ENCODE results near the gene IGFBP4. TPM values are rescaled to one million over a fixed set of nuclear protein-coding genes. Genes with fewer than 3 reads are reported as not detected.
A peak's percentile ranks its signal among the peaks of the same experiment; 100 is the strongest.

Gene IGFBP4
- total RNA-seq, 1 donor from 2014 or later, result 176 TPM

GRCh38 chr17:40451420-40451819 lies 8.2 kb downstream of the IGFBP4 start:
- DNase-seq, result peak; percentile 93
- ATAC-seq, result peak; percentile 77
- intact Hi-C loops (cut with micrococcal nuclease), result no loop called here

- peak; percentile 53 for DNase-seq
- intact Hi-C loops (cut with micrococcal nuclease), result no loop called here
- ATAC-seq, result peak; percentile 64
These were observed 9.1 kb downstream of the IGFBP4 start for GRCh38 chr17:40452216-40452787.

DNA sequence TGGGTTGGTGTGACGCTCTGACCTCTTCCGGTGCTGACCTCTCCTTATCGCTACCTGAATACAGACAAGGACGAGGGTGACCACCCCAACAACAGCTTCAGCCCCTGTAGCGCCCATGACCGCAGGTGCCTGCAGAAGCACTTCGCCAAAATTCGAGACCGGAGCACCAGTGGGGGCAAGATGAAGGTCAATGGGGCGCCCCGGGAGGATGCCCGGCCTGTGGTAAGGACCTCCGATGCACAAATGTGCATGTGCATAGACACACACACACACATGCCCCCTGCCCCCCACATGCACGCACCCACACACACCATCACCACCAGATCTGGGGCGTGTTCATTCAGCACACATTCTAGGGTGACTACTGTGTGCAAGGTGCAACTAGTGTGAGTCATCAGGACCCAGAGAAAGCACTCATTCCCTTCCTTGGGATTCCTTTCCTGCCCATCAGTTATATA lies 9.7 kb downstream of the IGFBP4 start:
- intact Hi-C loops (cut with micrococcal nuclease), result no loop called here
- no peak for DNase-seq
- no peak for ATAC-seq

GRCh38 chr17:40453881-40454612 lies 10.8 kb downstream of the IGFBP4 start:
- no peak for ATAC-seq

DNA sequence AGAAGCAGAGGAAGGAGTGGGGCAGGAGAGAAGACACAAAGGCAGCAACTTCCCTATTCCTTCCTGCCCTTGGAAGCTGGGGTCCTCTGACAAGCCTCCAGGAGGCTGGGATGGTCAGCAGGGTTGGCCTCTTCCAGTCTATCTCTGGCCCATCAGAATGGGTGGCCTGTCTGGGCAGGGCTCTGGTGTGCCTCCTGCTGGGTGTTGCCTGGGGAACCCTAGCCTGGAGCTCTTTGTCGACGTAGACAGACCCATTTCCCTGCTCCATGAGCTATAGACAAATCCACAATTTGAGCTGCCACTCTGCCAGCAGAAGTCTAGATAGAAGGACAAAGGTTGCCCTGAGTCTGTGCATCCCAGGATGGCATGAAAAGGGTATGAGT lies 11.4 kb downstream of the IGFBP4 start:
- ATAC-seq, result no peak
- intact Hi-C loops (cut with micrococcal nuclease), result no loop called here
- no peak for DNase-seq

More at GRCh38 chr17:40453881-40454612, 10.8 kb downstream of the IGFBP4 start:
- intact Hi-C loops (cut with micrococcal nuclease), result no loop called here
- no peak for DNase-seq

DNA sequence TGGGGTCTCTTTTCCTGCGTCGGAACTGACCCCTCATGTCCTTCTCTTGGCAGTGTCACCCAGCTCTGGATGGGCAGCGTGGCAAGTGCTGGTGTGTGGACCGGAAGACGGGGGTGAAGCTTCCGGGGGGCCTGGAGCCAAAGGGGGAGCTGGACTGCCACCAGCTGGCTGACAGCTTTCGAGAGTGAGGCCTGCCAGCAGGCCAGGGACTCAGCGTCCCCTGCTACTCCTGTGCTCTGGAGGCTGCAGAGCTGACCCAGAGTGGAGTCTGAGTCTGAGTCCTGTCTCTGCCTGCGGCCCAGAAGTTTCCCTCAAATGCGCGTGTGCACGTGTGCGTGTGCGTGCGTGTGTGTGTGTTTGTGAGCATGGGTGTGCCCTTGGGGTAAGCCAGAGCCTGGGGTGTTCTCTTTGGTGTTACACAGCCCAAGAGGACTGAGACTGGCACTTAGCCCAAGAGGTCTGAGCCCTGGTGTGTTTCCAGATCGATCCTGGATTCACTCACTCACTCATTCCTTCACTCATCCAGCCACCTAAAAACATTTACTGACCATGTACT lies 13.2 kb downstream of the IGFBP4 start:
- intact Hi-C loops (cut with micrococcal nuclease), result no loop called here
- ATAC-seq (peak; percentile 27), DNase-seq (peak; percentile 71)

- no peak for ATAC-seq
- no peak for DNase-seq
- intact Hi-C loops (cut with micrococcal nuclease), result no loop called here
These were observed 14.1 kb downstream of the IGFBP4 start for GRCh38 chr17:40457369-40457768.

DNA sequence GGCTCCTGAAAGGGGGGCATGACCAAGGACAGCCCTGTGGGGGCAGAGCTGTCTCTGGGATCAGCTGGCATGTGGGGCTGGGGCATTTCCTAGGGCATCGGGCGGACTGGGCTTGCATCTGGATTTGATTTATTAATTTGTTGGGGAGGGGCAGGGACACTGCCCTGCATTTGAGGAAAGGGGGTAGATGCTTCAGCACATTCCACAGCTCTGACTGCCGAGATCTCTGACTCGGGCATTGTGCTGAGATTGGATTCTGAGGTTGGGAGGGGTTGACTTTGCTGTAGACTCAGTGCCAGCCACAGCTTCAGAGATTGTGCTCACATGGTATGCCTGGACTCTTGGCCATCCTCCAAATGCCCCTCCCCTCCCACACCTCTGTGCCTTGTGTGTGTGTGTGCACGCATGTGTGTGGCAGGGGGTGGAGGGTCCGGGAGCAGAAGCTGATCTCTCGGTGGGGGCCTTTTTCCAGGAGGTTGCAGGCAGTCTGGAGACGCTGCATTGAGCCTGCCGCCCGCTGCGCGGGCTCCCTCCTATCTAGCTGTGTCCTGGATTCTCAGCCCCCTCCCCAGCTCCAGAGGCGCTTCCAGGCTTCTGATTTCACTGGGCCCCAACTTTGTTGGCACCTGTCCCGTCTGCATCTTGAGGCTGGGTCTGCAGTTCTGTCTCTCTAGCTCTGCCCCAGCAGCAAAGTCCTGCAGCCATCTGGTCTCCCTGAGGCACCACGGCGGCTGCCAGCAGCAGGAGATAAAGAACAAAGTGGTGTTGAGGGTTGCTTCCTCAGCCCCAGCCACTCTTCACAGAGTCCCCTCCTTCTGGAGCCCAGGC lies 14.9 kb downstream of the IGFBP4 start:
- ATAC-seq (peak; percentile 44), DNase-seq (peak; percentile 74)
- intact Hi-C loops (cut with micrococcal nuclease), result no loop called here

DNA sequence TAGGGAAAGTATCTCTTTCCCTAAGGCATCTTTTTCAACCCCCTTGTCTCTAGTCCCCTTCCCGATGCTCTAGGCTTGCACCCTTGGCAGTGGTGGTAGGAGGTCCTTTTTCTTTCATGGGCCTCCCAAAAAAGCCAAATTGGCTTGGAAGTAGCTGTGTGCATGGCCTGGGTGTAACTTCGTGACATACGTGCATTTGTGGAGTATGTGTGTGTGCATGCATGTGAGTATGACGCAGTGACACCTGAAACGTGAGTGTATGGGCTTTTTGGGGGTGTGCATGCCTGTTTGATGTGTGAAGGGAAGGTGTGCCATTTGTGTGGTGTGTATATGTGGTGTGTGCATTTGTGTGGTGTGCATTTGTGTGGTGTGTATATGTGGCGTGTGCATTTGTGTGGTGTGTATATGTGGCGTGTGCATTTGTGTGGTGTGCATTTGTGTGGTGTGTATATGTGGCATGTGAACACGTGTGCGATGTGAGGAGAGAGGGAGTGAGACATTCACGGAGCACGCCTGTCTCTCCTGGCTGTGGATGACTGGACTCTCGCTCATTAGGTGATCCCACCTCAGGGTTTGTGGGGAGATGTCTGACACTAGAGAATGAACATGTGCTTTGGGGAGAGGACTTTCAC lies 15.7 kb downstream of the IGFBP4 start:
- intact Hi-C loops (cut with micrococcal nuclease), result no loop called here
- ATAC-seq, result no peak

GRCh38 chr17:40459636-40460603 lies 16.7 kb downstream of the IGFBP4 start:
- intact Hi-C loops (cut with micrococcal nuclease), result no loop called here
- DNase-seq (no peak), ATAC-seq (no peak)

More for the DNA sequence above, 15.7 kb downstream of the IGFBP4 start:
- no peak for DNase-seq

GRCh38 chr17:40460604-40460967 lies 17.3 kb downstream of the IGFBP4 start:
- intact Hi-C loops (cut with micrococcal nuclease), result no loop called here
- DNase-seq, result no peak
- ATAC-seq, result no peak

DNA sequence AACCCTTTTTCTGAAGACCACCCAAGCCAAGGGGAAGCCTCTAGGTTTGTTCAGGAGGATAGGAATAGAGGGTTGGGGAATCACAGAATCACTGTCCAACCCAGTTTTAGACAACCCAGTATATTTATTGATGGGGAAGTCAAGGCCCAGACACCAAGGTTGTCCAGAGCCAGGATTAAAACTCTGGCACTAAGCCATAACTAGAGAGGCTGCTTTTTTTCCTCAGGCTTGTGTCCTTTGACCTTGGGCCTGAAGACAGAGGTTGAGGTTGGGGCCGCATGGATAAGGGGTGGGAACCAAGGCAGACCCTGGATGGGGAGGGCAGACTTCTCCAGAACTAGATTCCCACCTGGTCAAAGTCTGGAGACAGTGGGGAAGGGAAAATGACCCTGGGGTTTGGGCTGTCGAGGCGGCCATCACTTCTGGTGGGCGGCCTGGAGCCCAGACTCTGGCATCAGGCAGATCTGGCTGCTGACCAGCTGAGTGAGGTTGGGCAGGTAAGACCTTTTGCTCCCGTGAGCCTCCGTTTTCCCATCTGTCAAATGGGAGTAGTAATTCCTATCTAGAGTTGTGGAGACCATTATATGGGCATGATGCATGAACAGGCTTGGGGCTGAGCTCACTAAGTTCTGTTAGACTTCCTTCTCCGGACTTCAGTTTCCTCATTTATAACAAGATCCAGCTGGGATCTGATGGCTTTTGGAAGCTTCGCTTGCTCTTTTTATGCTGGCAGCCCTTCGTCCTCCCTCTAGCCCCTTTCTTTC lies 17.9 kb downstream of the IGFBP4 start:
- DNase-seq (no peak), ATAC-seq (peak; percentile 19)
- intact Hi-C loops (cut with micrococcal nuclease), result no loop called here

GRCh38 chr17:40461732-40462342 lies 18.6 kb downstream of the IGFBP4 start:
- DNase-seq, result no peak
- intact Hi-C loops (cut with micrococcal nuclease), result no loop called here
- peak; percentile 7 for ATAC-seq

DNA sequence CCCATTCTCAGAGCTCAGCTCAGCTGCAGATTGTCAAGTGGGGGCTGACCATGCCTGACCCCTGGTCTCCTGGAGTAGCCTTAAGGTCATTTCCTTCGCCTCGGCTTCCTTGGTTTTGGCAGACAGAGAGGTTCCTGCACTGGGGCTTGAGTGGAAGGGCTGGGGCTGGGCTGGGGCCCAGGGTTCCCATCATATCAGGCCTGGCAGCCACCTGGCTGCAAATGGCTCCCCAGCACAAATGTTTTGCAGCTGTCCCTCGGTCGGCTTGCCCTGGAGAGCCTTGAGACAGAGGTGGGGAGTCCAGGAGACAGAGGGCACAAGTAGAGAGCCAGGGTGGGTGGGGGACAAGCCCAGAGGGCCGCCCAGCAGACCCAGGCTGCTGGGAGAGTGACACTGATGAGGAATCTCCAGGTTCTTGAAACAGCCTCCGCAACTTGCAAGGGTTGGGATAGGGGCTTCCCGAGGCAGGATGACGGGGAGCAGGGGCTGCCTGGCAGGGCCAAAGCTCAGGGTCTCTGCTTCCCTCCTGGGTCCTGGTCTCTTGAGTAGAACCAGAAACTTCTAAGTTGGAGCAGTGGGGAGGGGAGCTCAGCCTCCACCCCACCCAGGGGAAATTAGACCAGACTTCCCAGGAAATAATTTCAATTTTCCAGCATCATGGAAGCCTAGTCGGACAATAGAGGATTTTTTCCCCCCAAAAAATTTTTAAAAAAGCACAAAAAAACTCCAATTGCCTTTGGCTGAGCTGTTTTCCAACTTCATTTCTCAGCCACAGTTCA lies 19.3 kb downstream of the IGFBP4 start:
- peak; percentile 37 for ATAC-seq
- intact Hi-C loops (cut with micrococcal nuclease), result no loop called here
- peak; percentile 62 for DNase-seq

DNA sequence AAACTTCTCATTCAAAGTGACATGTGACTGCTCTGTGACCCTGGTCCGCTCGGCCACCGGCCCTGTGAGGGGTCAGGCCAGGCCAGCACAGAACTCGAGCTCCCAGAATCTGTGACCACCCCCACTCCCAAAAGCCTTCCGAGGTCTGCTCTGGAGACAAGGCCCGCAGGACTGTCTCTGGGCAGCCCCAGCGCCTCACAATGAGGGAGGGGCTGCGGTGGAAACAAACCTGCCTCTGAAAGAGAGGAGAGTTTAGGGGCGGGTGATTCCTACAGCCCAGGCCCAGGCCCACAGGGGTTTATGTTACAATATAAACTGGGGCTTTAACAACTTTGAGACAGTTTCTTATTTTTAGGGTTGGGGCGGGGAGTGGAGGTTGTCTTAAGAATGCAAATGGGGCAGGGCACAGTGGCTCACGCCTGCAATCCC lies 19.9 kb downstream of the IGFBP4 start:
- ATAC-seq, result peak; percentile 11
- DNase-seq, result no peak
- intact Hi-C loops (cut with micrococcal nuclease), result no loop called here

DNA sequence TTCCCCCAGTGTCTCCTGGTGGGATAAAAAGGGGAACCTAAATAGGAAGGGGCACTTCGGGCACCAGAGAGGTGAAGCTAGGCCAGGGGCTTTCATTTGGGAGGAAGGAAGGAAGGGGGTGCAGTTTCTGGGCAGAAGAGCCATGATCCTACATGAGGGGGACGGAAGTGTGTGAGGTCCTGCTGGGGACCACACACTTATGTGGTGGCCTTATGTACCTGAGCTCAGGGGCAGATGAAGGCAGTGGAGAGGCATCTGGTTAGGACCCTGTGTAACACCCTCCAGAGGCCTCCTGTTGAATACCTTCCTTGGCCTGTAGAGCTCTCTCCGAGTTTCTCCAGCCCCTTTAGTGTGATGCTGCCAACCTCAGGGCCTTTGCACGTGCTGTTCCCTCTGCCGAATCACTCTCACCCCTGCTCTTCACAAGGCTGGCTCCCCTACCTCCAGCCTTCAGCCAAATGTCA lies 21.2 kb downstream of the IGFBP4 start:
- intact Hi-C loops (cut with micrococcal nuclease), result no loop called here
- no peak for DNase-seq
- no peak for ATAC-seq

Measured in left ventricle myocardium superior (tissue), 1 donor.